ENCODE measurements around the gene TDP2. TPM values are rescaled to one million over a fixed set of nuclear protein-coding genes. Genes with fewer than 3 reads are reported as not detected.
A peak's percentile ranks its signal among the peaks of the same experiment; 100 is the strongest.

The TDP2 gene
- total RNA-seq (2022), result 71.7 and 72.9 TPM in 2 replicates
- Bru-seq, nascent RNA, result percentile 96 among the genes with signal in this experiment
- percentile 92 among the genes with signal in this experiment for BruChase-seq, experiment 1, labeled RNA remaining after a 6-hour chase
- BruChase-seq, experiment 2, labeled RNA remaining after a 2-hour chase, result percentile 95 among the genes with signal in this experiment
- long read RNA-seq, transcript TDP2-202 (7 exons, 2,071 nt), result major isoform, 51 of 84 reads
- long read RNA-seq, partial matches to known transcripts, result 11 of 84 reads
- long read RNA-seq, other reads (novel, unspliced or antisense), result 21 of 84 reads

- H3K36me3 Mint-ChIP-seq (ENCODE audit: insufficient read depth, unreplicated experiment), result peaks cover 38% of the 10 kb centered on the region
- TF ChIP-seq, protein P1, sequence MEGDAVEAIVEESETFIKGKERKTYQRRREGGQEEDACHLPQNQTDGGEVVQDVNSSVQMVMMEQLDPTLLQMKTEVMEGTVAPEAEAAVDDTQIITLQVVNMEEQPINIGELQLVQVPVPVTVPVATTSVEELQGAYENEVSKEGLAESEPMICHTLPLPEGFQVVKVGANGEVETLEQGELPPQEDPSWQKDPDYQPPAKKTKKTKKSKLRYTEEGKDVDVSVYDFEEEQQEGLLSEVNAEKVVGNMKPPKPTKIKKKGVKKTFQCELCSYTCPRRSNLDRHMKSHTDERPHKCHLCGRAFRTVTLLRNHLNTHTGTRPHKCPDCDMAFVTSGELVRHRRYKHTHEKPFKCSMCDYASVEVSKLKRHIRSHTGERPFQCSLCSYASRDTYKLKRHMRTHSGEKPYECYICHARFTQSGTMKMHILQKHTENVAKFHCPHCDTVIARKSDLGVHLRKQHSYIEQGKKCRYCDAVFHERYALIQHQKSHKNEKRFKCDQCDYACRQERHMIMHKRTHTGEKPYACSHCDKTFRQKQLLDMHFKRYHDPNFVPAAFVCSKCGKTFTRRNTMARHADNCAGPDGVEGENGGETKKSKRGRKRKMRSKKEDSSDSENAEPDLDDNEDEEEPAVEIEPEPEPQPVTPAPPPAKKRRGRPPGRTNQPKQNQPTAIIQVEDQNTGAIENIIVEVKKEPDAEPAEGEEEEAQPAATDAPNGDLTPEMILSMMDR (IDR thresholded peaks at IDR 0.05; ENCODE audit: unreplicated experiment), result peak; percentile 74
- H3K9me3 Mint-ChIP-seq (ENCODE audit: low read depth, unreplicated experiment), result peaks cover 5% of the 10 kb centered on the region
- peaks cover 40% of the 10 kb centered on the region for H3K4me1 Mint-ChIP-seq (ENCODE audit: low read depth, unreplicated experiment)
- DNase-seq, result peak; percentile 99
- no peaks in the 10 kb centered on the region for H3K27me3 Mint-ChIP-seq (ENCODE audit: unreplicated experiment)
- peak within 1 kb of the TSS; percentile 90 for H3K27ac Mint-ChIP-seq (ENCODE audit: unreplicated experiment)
- H3K4me3 Mint-ChIP-seq (ENCODE audit: low read depth, unreplicated experiment), result peak within 1 kb of the TSS; percentile 87
- intact Hi-C loops (cut with micrococcal nuclease; ENCODE audit: unreplicated experiment), result loop anchor here (1.0 kb wide), 1 partner anchor 84 kb away; no protein-coding TSS in a partner anchor
- no TSS peak for BruUV-seq (replicated peaks)
- CTCF ChIA-PET, result interaction anchor here (0.6 to 2.9 kb wide), 4 partner anchors 20 to 138 kb away, joined by 3 to 39 read pairs (median 12); partner anchors contain the start of gene KIAA0319
Measured at GRCh38 chr6:24666641-24667377, at the start of gene TDP2, which contains the start of gene ACOT13. TSS of gene TDP2 (minus strand) at chr6:24666899. CDS start at chr6:24666862, 37 bp downstream. TSS of gene ACOT13 (plus strand) at chr6:24667077. CDS start at chr6:24667264, 187 bp downstream.

GRCh38 chr6:24710519-24711303 lies 44.0 kb upstream of the TDP2 start:
- Mint-ChIP-seq H3K36me3 (ENCODE audit: insufficient read depth, unreplicated experiment) (peaks cover 96% of the 10 kb centered on the region), H3K27ac (ENCODE audit: unreplicated experiment) (peak overlapping the region; percentile 53), H3K4me1 (ENCODE audit: low read depth, unreplicated experiment) (peaks cover 33% of the 10 kb centered on the region), H3K4me3 (ENCODE audit: low read depth, unreplicated experiment) (no peak overlapping the region), H3K9me3 (ENCODE audit: low read depth, unreplicated experiment) (no peaks in the 10 kb centered on the region), H3K27me3 (ENCODE audit: unreplicated experiment) (no peaks in the 10 kb centered on the region)
- TF ChIP-seq, protein P1 (IDR thresholded peaks at IDR 0.05; ENCODE audit: unreplicated experiment), result no peak
- DNase-seq, result no peak
- intact Hi-C loops (cut with micrococcal nuclease; ENCODE audit: unreplicated experiment), result no loop called here
- BruUV-seq (replicated peaks), result no TSS peak
- CTCF ChIA-PET, result interaction anchor here (0.8 kb wide), 1 partner anchor 130 kb away, joined by 3 read pairs; no protein-coding TSS in a partner anchor

DNA sequence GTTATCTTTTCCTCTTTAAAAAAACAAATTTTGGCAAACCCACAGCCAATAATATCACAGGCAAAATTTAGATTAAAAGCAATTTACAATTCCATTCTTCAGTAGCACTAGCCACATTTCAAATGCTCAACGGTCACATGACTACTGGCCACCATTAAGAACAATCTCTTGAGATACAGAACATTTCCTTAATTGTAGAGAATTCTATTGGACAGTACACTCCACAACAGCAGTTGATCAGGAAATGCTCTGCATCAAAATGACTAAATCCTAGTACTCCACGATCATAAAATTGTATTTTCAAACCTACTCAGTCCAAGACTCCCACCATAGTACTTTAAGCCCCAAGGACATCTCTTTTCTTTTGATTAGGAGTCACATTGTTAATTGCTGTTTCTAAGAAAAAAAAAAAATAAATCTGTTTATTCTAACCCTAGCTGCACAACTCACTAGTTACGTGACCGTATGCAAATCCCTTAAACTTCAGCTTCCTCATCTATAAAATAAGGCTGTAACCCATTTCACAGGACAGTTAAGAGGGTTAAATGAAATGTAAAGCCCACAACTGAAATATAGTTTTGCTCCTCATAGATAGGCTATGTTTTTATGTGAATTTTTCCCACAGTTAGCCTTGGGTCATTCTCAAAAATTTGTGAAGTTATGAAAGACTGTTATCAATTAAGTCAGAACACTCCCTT lies 42.5 kb upstream of the TDP2 start:
- TF ChIP-seq, protein P1 (IDR thresholded peaks at IDR 0.05; ENCODE audit: unreplicated experiment), result no peak
- H3K4me3 Mint-ChIP-seq (ENCODE audit: low read depth, unreplicated experiment), result no peak overlapping the region
- H3K36me3 Mint-ChIP-seq (ENCODE audit: insufficient read depth, unreplicated experiment), result peaks cover 92% of the 10 kb centered on the region
- intact Hi-C loops (cut with micrococcal nuclease; ENCODE audit: unreplicated experiment), result no loop called here
- CTCF ChIA-PET, result no interaction called here
- no peaks in the 10 kb centered on the region for H3K27me3 Mint-ChIP-seq (ENCODE audit: unreplicated experiment)
- H3K4me1 Mint-ChIP-seq (ENCODE audit: low read depth, unreplicated experiment), result peaks cover 20% of the 10 kb centered on the region
- peak overlapping the region; percentile 21 for H3K27ac Mint-ChIP-seq (ENCODE audit: unreplicated experiment)
- DNase-seq, result no peak
- H3K9me3 Mint-ChIP-seq (ENCODE audit: low read depth, unreplicated experiment), result no peaks in the 10 kb centered on the region
- BruUV-seq (replicated peaks), result no TSS peak
